ENCODE data around the gene NFATC1.

Gene NFATC1

DNA sequence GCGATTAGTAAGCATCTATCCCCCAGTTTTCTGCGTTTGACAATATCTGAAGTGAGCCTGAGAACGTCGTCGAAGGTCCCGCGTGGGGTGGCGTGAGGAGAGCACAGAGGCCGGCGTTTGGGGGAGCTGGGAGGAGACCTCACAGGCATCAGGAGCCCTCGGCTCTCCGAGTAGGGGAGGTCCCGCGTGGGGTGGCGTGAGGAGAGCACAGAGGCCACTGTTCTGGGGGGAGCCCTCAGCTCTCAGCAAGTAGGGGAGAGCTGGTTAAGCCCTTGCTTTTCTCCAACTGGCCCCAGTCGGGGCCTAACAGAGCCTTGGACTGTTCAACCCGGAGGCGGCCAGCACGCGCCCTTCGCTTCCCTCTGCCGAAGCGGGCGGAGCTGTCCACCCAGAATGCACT is 134.3 kb downstream of the NFATC1 start:
- TF ChIP-seq EZH2 (IDR thresholded peaks at IDR 0.05; ENCODE audit: borderline replicate concordance, low read length), result no peak
- TF ChIP-seq, protein P1, sequence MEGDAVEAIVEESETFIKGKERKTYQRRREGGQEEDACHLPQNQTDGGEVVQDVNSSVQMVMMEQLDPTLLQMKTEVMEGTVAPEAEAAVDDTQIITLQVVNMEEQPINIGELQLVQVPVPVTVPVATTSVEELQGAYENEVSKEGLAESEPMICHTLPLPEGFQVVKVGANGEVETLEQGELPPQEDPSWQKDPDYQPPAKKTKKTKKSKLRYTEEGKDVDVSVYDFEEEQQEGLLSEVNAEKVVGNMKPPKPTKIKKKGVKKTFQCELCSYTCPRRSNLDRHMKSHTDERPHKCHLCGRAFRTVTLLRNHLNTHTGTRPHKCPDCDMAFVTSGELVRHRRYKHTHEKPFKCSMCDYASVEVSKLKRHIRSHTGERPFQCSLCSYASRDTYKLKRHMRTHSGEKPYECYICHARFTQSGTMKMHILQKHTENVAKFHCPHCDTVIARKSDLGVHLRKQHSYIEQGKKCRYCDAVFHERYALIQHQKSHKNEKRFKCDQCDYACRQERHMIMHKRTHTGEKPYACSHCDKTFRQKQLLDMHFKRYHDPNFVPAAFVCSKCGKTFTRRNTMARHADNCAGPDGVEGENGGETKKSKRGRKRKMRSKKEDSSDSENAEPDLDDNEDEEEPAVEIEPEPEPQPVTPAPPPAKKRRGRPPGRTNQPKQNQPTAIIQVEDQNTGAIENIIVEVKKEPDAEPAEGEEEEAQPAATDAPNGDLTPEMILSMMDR (IDR thresholded peaks at IDR 0.05; ENCODE audit: low read length), result no peak
- Histone ChIP-seq H3K4me3 (ENCODE audit: low read depth, low read length, poor library complexity, severe bottlenecking) (no peak overlapping the region), H3K4me2 (ENCODE audit: low read length) (no peak overlapping the region), H3K27ac (ENCODE audit: low read depth, low read length, poor library complexity, severe bottlenecking) (no peak overlapping the region), H3K36me3 (ENCODE audit: insufficient read depth, low read length) (peaks cover 45% of the 10 kb centered on the region), H3K9me2 (ENCODE audit: low read depth, low read length) (no peaks in the 10 kb centered on the region), H3K4me1 (ENCODE audit: insufficient read depth, low read length, severe bottlenecking) (peaks cover 41% of the 10 kb centered on the region), H3K27me3 (ENCODE audit: insufficient read depth, low read length) (no peaks in the 10 kb centered on the region), H3K9me3 (ENCODE audit: low read length) (no peaks in the 10 kb centered on the region), H3K9ac (ENCODE audit: low read length) (no peak overlapping the region), H4K20me1 (ENCODE audit: insufficient read depth, low read length) (no peaks in the 10 kb centered on the region), H3K79me2 (ENCODE audit: insufficient read depth, low read length) (no peaks in the 10 kb centered on the region), H3F3A (ENCODE audit: insufficient read depth, low read length) (no peaks in the 10 kb centered on the region), H2AFZ (ENCODE audit: low read length) (no peak overlapping the region)

DNA sequence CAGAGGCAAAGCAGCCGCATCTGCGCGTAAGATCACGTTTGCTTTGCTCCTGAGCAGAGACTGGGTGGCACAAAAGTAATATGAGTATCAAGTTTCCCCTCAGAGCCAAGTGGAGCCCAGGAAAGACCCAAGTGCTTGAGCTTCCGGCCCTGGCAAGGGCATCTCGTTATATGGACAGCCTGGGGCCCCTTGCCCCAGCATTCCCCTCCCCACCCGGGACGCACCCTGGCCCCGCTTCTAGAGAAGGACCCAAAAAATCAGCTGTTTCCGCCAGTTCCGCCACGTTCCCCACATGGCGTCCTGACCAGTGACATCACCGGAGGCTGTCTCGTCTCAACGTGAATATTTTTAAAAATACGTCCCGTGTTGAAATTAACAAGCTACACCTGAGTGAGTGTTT is 135.1 kb downstream of the NFATC1 start:
- H4K20me1 ChIP-seq (ENCODE audit: insufficient read depth, low read length), result no peaks in the 10 kb centered on the region
- H3K36me3 ChIP-seq (ENCODE audit: insufficient read depth, low read length), result peaks cover 41% of the 10 kb centered on the region
- H3K27ac ChIP-seq (ENCODE audit: low read depth, low read length, poor library complexity, severe bottlenecking), result no peak overlapping the region
- peaks cover 35% of the 10 kb centered on the region for H3K4me1 ChIP-seq (ENCODE audit: insufficient read depth, low read length, severe bottlenecking)
- H3K4me3 ChIP-seq (ENCODE audit: low read depth, low read length, poor library complexity, severe bottlenecking), result no peak overlapping the region
- no peaks in the 10 kb centered on the region for H3K9me2 ChIP-seq (ENCODE audit: low read depth, low read length)
- no peak overlapping the region for H2AFZ ChIP-seq (ENCODE audit: low read length)
- no peaks in the 10 kb centered on the region for H3K27me3 ChIP-seq (ENCODE audit: insufficient read depth, low read length)
- H3K9me3 ChIP-seq (ENCODE audit: low read length), result no peaks in the 10 kb centered on the region
- H3K79me2 ChIP-seq (ENCODE audit: insufficient read depth, low read length), result no peaks in the 10 kb centered on the region
- no peak overlapping the region for H3K4me2 ChIP-seq (ENCODE audit: low read length)
- H3F3A ChIP-seq (ENCODE audit: insufficient read depth, low read length), result no peaks in the 10 kb centered on the region
- TF ChIP-seq EZH2 (IDR thresholded peaks at IDR 0.05; ENCODE audit: borderline replicate concordance, low read length), result no peak
- TF ChIP-seq, protein P1 (IDR thresholded peaks at IDR 0.05; ENCODE audit: low read length), result no peak
- no peak overlapping the region for H3K9ac ChIP-seq (ENCODE audit: low read length)

DNA sequence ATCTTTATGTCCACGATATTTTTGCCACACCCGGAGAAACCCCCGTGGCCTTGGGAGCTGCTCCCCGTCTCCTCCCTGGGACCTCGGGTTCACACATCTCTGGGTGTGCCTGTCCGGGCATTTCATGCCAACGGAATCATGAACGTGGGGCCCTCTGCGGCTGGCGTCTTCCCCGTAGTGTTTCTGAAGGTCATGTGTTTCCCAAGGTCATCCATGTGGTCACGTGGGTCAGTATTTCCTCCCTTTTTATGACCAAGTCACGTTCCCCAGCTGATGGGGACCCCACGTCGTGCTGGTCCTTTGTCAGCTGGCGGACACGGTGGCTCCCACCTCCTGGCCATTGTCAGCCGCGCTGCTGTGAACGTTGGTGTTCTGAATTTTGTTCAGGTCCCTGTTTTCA is 135.7 kb downstream of the NFATC1 start:
- no peaks in the 10 kb centered on the region for H3K79me2 ChIP-seq (ENCODE audit: insufficient read depth, low read length)
- H3K9ac ChIP-seq (ENCODE audit: low read length), result no peak overlapping the region
- H3K4me3 ChIP-seq (ENCODE audit: low read depth, low read length, poor library complexity, severe bottlenecking), result no peak overlapping the region
- H3K27me3 ChIP-seq (ENCODE audit: insufficient read depth, low read length), result no peaks in the 10 kb centered on the region
- H3K4me2 ChIP-seq (ENCODE audit: low read length), result no peak overlapping the region
- H3K4me1 ChIP-seq (ENCODE audit: insufficient read depth, low read length, severe bottlenecking), result peaks cover 29% of the 10 kb centered on the region
- no peaks in the 10 kb centered on the region for H3K9me2 ChIP-seq (ENCODE audit: low read depth, low read length)
- no peak overlapping the region for H3K27ac ChIP-seq (ENCODE audit: low read depth, low read length, poor library complexity, severe bottlenecking)
- no peak for TF ChIP-seq EZH2 (IDR thresholded peaks at IDR 0.05; ENCODE audit: borderline replicate concordance, low read length)
- TF ChIP-seq, protein P1 (IDR thresholded peaks at IDR 0.05; ENCODE audit: low read length), result no peak
- no peaks in the 10 kb centered on the region for H3K9me3 ChIP-seq (ENCODE audit: low read length)
- H3K36me3 ChIP-seq (ENCODE audit: insufficient read depth, low read length), result peaks cover 40% of the 10 kb centered on the region
- no peaks in the 10 kb centered on the region for H4K20me1 ChIP-seq (ENCODE audit: insufficient read depth, low read length)
- H2AFZ ChIP-seq (ENCODE audit: low read length), result no peak overlapping the region
- H3F3A ChIP-seq (ENCODE audit: insufficient read depth, low read length), result no peaks in the 10 kb centered on the region
